HepG2 (cell line): Measurements from ENCODE around the gene CHD2. TPM values are rescaled to one million over a fixed set of nuclear protein-coding genes. Genes with fewer than 3 reads are reported as not detected.

Experiments
- BRF2 ChIP-seq: sonication (generic); formaldehyde crosslinking; IDR thresholded peaks from 2 replicates; pipeline ENCODE4 v1.8.1; 2022; ENCODE audit warnings: mild to moderate bottlenecking, missing genetic modification reagents
- ISX ChIP-seq: sonication (generic); formaldehyde crosslinking; conservative IDR thresholded peaks from 2 replicates; pipeline ENCODE4 v1.5.0; 2020; ENCODE audit warnings: missing genetic modification reagents
- ZNF407 ChIP-seq: sonication (generic); formaldehyde crosslinking; IDR thresholded peaks from one replicate; pipeline ENCODE4 v1.5.1; 2020; ENCODE audit warnings: mild to moderate bottlenecking, missing genetic modification reagents; ENCODE audit errors: not compliant biosample characterization
- ZNF644 ChIP-seq: IDR thresholded peaks from 2 replicates; pipeline ENCODE4 v1.6.1; 2016; ENCODE audit warnings: low read depth
- polyA plus RNA-seq, 8 experiments: library from polyadenylated mRNA; depleted of rRNA in 3 of 8; stranded (reverse) in 7 of 8; unstranded in 1 of 8; fragments of >200 nt; fragmentation: Illumina TruSeq in 4 of 8; extraction: Trizol in 4 of 8; gene quantifications; 2 replicates each; pipeline versions ENCODE4 v1.2.1 to v1.2.3, GENCODE V29; 2011 to 2016; ENCODE audit warnings: low read depth in 4 of 8, missing spikeins in 1 of 8, mixed read lengths in 1 of 8; ENCODE audit not compliant: insufficient read depth in 1 of 8
- total RNA-seq, 5 experiments: library from RNA; depleted of rRNA; stranded (reverse); fragments of >200 nt; fragmentation: Illumina TruSeq; extraction: Trizol; gene quantifications; 2 replicates each; pipeline ENCODE4 v1.2.3, GENCODE V29; 2016; ENCODE audit warnings: low read depth in 1 of 5

The CHD2 gene
- total and polyA plus RNA-seq, 2 of the 13 experiments (the other 11 are each of a cell fraction or from before 2014, with no cell fraction given), result 54.0 to 54.1 TPM

GRCh38 chr15:92881802-92882696 lies 18.1 kb upstream of the CHD2 start (continued):
- TF ChIP-seq ZNF407, result peak; percentile 37
- TF ChIP-seq ISX, result no peak
- no peak for TF ChIP-seq BRF2
- 0 out of 2 replicates have a peak, but pooled peaks have one; percentile 12 for TF ChIP-seq ZNF644 (CRISPR knock-in tag)
